Activated naive CD4-positive, alpha-beta T cell (primary cell): ENCODE measurements around the gene RGS10.

Source experiments
- DNase-seq, 4 experiments: peaks; one replicate each; lab custom pipeline; 2025; lab: John Stamatoyannopoulos, UW

The RGS10 gene

GRCh38 chr10:119518176-119518575 lies 24.3 kb downstream of the RGS10 start:
- no peak for DNase-seq

- peak in 1 of 4 experiments; percentile 27 for DNase-seq
These were observed 25.0 kb downstream of the RGS10 start for GRCh38 chr10:119517235-119518141.

- DNase-seq = peak in 3 of 4 experiments; percentile 19 to 50 (median 37)
These were observed 25.9 kb downstream of the RGS10 start for GRCh38 chr10:119516381-119517234.

GRCh38 chr10:119515511-119516045 lies 26.9 kb downstream of the RGS10 start:
- DNase-seq = no peak

- no peak for DNase-seq
These were observed 27.7 kb downstream of the RGS10 start for GRCh38 chr10:119514819-119515218.

- no peak for DNase-seq
These were observed 30.5 kb downstream of the RGS10 start for GRCh38 chr10:119511828-119512515.

GRCh38 chr10:119509909-119510451 lies 32.5 kb downstream of the RGS10 start:
- no peak for DNase-seq

- no peak for DNase-seq
These were observed 35.4 kb downstream of the RGS10 start for GRCh38 chr10:119507115-119507514.

GRCh38 chr10:119505588-119506315 lies 36.8 kb downstream of the RGS10 start:
- peak in 1 of 4 experiments; percentile 23 for DNase-seq

GRCh38 chr10:119505131-119505551 lies 37.4 kb downstream of the RGS10 start:
- no peak for DNase-seq

- no peak for DNase-seq
These were observed 37.9 kb downstream of the RGS10 start for GRCh38 chr10:119504651-119505050.

- DNase-seq = no peak
These were observed 38.7 kb downstream of the RGS10 start for GRCh38 chr10:119503821-119504220.

GRCh38 chr10:119502618-119503155 lies 39.8 kb downstream of the RGS10 start:
- peak in 1 of 4 experiments; percentile 31 for DNase-seq

- peak; percentile 60 to 79 (median 68) for DNase-seq
These were observed 40.3 kb downstream of the RGS10 start for GRCh38 chr10:119502209-119502608.

GRCh38 chr10:119501690-119502089 lies 40.8 kb downstream of the RGS10 start:
- no peak for DNase-seq

GRCh38 chr10:119500821-119501220 lies 41.7 kb downstream of the RGS10 start:
- no peak for DNase-seq

GRCh38 chr10:119500123-119500795 lies 42.3 kb downstream of the RGS10 start:
- DNase-seq = no peak

- no peak for DNase-seq
These were observed 42.9 kb downstream of the RGS10 start for GRCh38 chr10:119499677-119500002.

- DNase-seq = no peak
These were observed 43.4 kb downstream of the RGS10 start for GRCh38 chr10:119498889-119499676.
